GM21619 (cell line): ENCODE results near the gene ZP3.
A peak's percentile ranks its signal among the peaks of the same experiment; 100 is the strongest.
"Not testable (repeated sequence)": the region's sequence is repeated elsewhere in the genome, so short reads cannot be mapped to it uniquely, and the experiment has no call there.

Source experiments
- ATAC-seq: cut with Tn5 transposase; IDR thresholded peaks from one replicate; pipeline ENCODE4 v1.9.1; 2021; ENCODE audit not compliant: unreplicated experiment

The ZP3 gene

GRCh38 chr7:76480403-76481253 is 55.9 kb downstream of the ZP3 start:
- not testable (repeated sequence) for ATAC-seq

GRCh38 chr7:76482660-76483059 is 57.9 kb downstream of the ZP3 start:
- ATAC-seq, result not testable (repeated sequence)

- not testable (repeated sequence) for ATAC-seq
These were observed 58.3 kb downstream of the ZP3 start for GRCh38 chr7:76483081-76483480.

- not testable (repeated sequence) for ATAC-seq
These were observed 59.7 kb downstream of the ZP3 start for GRCh38 chr7:76484456-76484855.

GRCh38 chr7:76485822-76486610 is 61.3 kb downstream of the ZP3 start:
- peak; percentile 21 for ATAC-seq

GRCh38 chr7:76486618-76487017 is 61.9 kb downstream of the ZP3 start:
- ATAC-seq, result peak; percentile 99

- ATAC-seq, result not testable (repeated sequence)
These were observed 63.2 kb downstream of the ZP3 start for GRCh38 chr7:76487969-76488368.
